H1 (cell line): ENCODE measurements around the gene BPIFB2. TPM values are rescaled to one million over a fixed set of nuclear protein-coding genes. Genes with fewer than 3 reads are reported as not detected.

Experiments used
- polyA plus RNA-seq, 7 experiments: library from polyadenylated mRNA; depleted of rRNA in 3 of 7; stranded (reverse) in 5 of 7; unstranded in 2 of 7; fragments of >200 nt in 5 of 7; fragments of 200-250 nt in 2 of 7; gene quantifications; 1 replicate in 5 of 7; 2 replicates in 1 of 7; 4 replicates in 1 of 7; pipeline versions ENCODE4 v1.2.1 to v1.2.3, GENCODE V29; 2011 to 2013; ENCODE audit warnings: missing spikeins in 2 of 7, mixed read lengths in 2 of 7
- total RNA-seq: library from RNA; stranded (reverse); fragmentation: NEBNext Ultra II Directional; extraction: Animal tissue kit (Norgen Biotek cat#: 25700); gene quantifications from 2 replicates; pipeline ENCODE4 v1.2.1, GENCODE V29; 2021
- TF ChIP-seq, protein P1 (sequence below): IDR thresholded peaks from 2 replicates; pipeline ENCODE4 v1.6.1; 2012; ENCODE audit warnings: inconsistent platforms

BPIFB2 gene
- total and polyA plus RNA-seq, 2 of the 8 experiments (the other 6 are each of a cell fraction or from before 2014, with no cell fraction given), result not detected

DNA sequence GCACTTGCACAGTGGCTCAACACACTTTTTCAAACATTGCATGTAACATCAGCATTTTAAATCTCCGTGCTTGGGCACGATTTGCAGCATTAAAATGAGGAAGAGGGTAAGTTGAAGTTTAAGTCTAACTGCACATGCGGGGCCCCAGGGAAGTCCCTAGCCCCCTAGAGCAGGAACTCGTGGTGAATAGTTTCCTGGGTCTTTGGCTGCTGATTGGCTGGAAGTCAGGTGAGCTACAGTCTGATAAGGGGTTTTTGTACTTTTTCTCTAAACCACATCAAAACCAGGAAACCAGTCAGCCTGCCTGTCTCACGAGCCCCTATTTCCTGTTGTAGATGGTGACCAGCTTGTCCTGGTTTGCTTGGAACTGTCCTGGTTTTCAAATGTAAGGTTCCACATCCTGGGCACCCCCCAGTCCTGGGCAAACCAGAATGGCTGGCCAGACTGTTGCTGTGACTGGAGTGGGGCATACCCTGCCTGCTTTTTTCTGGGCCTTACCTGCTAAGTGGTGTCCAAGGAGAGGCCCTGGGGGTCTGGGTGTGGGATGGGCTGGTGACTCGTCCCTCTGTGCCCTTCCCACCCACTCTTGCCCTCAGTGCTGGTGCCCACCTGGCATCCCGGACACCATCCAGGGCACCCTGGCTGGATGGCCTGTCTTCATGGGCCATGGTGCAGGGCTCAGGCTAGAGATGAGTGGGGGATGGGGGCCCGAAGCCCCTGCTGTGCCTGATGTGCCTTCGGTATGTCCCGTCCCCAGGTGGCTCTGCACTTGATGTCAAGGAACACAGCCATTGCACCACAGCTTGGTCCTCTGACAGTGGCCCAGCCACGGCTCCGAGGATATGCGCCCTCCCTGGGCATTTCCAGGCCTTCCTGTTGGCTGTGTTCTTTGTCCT, 35.1 kb upstream of the BPIFB2 start (continued):
- TF ChIP-seq, protein P1, sequence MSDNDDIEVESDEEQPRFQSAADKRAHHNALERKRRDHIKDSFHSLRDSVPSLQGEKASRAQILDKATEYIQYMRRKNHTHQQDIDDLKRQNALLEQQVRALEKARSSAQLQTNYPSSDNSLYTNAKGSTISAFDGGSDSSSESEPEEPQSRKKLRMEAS, result no peak
